ENCODE measurements around the gene PLEKHM2. TPM values are rescaled to one million over a fixed set of nuclear protein-coding genes. Genes with fewer than 3 reads are reported as not detected.
"Not testable (repeated sequence)": the region's sequence is repeated elsewhere in the genome, so short reads cannot be mapped to it uniquely, and the experiment has no call there.

PLEKHM2 gene
- total and polyA plus RNA-seq, 8 donors: 22.9 to 39.6 (median 33.3) TPM

- WGBS, 2 donors: 76% methylated on average over 10 of the region's 10 CpGs
- peak overlapping the region in 2 of 4 donors; percentile 18 to 48 for H3K27ac ChIP-seq
- ATAC-seq (peak in 3 of 4 donors; percentile 45 to 74 (median 65)), FAIRE-seq (no peak), DNase-seq (peak in 1 of 6 donors; percentile 22)
- intact Hi-C loops (cut with DNase I): no loop called here
- no peak for TF ChIP-seq CTCF (IDR thresholded peaks at IDR 0.05)
- H3K4me3 ChIP-seq: no peak overlapping the region
- H3K4me1 ChIP-seq: peaks cover 0 to 3% (median 0%) of the 10 kb centered on the region in 3 donors
- no peaks in the 10 kb centered on the region for H3K36me3 ChIP-seq
- H3K9me3 ChIP-seq: no peaks in the 10 kb centered on the region
- no peaks in the 10 kb centered on the region for H3K27me3 ChIP-seq
Observed at GRCh38 chr1:15696956-15697521, 12.9 kb downstream of the PLEKHM2 start.

- DNase-seq (no peak), FAIRE-seq (no peak), ATAC-seq (no peak)
- intact Hi-C loops (cut with DNase I): no loop called here
- Histone ChIP-seq H3K27ac (no peak overlapping the region), H3K4me3 (no peak overlapping the region), H3K9me3 (no peaks in the 10 kb centered on the region), H3K27me3 (no peaks in the 10 kb centered on the region), H3K36me3 (no peaks in the 10 kb centered on the region), H3K4me1 (peaks cover 0 to 13% (median 2%) of the 10 kb centered on the region in 3 donors)
- no peak for TF ChIP-seq CTCF (IDR thresholded peaks at IDR 0.05)
- WGBS, 2 donors: 99 to 100% methylated on average over 2 of the region's 2 CpGs
Observed at GRCh38 chr1:15698201-15698600, 14.1 kb downstream of the PLEKHM2 start.

DNA sequence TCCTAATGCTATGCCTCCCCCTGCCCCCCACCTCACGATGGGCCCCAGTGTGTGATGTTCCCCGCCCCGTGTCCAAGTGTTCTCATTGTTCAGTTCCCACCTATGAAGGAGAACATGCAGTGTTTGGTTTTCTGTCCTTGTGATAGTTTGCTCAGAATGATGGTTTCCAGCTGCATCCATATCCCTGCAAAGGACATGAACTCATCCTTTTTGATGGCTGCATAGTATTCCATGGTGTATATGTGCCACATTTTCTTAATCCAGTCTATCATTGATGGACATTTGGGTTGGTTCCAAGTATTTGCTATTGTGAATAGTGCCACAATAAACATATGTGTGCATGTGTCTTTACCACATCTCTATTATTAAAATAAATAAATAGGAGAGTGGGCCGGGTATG lies 15.2 kb downstream of the PLEKHM2 start:
- H3K36me3 ChIP-seq; H3K4me3 ChIP-seq; DNase-seq; ATAC-seq; FAIRE-seq; H3K27ac ChIP-seq; intact Hi-C loops (cut with DNase I); H3K27me3 ChIP-seq; H3K9me3 ChIP-seq: not testable (repeated sequence)
- 85 to 91% methylated on average over 4 of the region's 4 CpGs for WGBS, 2 donors
- H3K4me1 ChIP-seq: peaks cover 0 to 22% (median 13%) of the 10 kb centered on the region in 3 donors

DNA sequence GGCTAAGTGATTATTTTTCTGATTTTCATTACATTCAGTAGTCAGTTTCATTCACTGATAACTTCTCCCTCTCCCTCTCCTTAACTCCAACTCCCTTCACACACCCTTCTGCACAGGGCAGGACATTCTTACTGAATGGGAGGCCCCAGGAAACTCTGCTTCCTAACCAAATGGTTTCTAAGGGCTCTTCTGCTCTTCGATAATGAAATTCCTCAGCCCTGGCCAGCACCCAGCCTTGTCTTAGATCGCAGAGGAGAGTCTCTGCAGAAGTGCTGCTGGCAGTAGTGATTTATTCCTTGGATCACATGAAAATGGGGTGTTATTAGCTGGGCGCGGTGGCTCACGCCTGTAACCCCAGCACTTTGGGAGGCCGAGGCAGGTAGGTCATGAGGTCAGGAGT lies 16.4 kb downstream of the PLEKHM2 start:
- FAIRE-seq: no peak
- 88% methylated on average over 6 of the region's 6 CpGs for WGBS, 2 donors
- intact Hi-C loops (cut with DNase I): no loop called here
- ATAC-seq: no peak
- Histone ChIP-seq H3K36me3 (no peaks in the 10 kb centered on the region), H3K27me3 (no peaks in the 10 kb centered on the region), H3K4me3 (no peak overlapping the region), H3K27ac (no peak overlapping the region), H3K4me1 (peaks cover 0 to 22% (median 14%) of the 10 kb centered on the region in 3 donors), H3K9me3 (no peaks in the 10 kb centered on the region)
- DNase-seq: no peak
- no peak for TF ChIP-seq CTCF (IDR thresholded peaks at IDR 0.05)

DNA sequence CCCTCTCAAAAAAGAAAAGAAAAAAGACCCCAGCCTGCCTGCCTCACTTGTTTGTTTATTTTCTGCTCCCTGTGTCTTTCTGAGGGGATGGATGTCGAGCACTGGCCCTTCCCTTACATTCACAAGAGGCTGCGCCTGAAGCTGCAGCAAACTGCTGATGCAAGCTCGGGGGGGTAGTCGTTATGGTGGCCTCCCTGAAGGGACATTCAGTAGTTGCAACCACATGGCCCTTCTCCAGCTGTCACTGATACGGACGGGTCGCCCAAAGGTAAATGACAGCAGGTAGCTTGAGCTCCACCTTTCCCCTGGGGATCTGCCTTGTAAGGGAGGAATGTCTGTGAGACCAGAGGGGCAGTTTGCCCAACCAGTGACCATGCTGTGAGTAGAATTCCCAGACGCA lies 17.7 kb downstream of the PLEKHM2 start:
- H3K4me1 ChIP-seq: peaks cover 0 to 22% (median 14%) of the 10 kb centered on the region in 3 donors
- WGBS, 2 donors: 85 to 86% methylated on average over 8 of the region's 8 CpGs
- DNase-seq: no peak
- no peaks in the 10 kb centered on the region for H3K36me3 ChIP-seq
- ATAC-seq: no peak
- H3K9me3 ChIP-seq: no peaks in the 10 kb centered on the region
- no peaks in the 10 kb centered on the region for H3K27me3 ChIP-seq
- no peak overlapping the region for H3K27ac ChIP-seq
- TF ChIP-seq CTCF (IDR thresholded peaks at IDR 0.05): no peak
- no peak for FAIRE-seq
- no peak overlapping the region for H3K4me3 ChIP-seq
- intact Hi-C loops (cut with DNase I): no loop called here

All from pancreas (tissue), 10 donors.